Calu3 (cell line): Measurements from ENCODE around the gene TMEM178B. TPM values are rescaled to one million over a fixed set of nuclear protein-coding genes. Genes with fewer than 3 reads are reported as not detected.

Experiments
- BruUV-seq: library from RNA; stranded (reverse); fragments of 400-500 nt; replicated peaks from 2 replicates; lab custom pipeline; 2021; lab: Mats Ljungman, UMichigan
- CTCF ChIA-PET: fragments of 300-600 bp; sonication (Branson Sonifier 250); formaldehyde crosslinking; loops from one replicate; lab custom pipeline; 2022; ENCODE audit warnings: antibody characterized with exemption; lab: Charles Lee
- DNase-seq: peaks from one replicate; pipeline ENCODE4 v3.0.0; 2022
- H3K27ac Mint-ChIP-seq: one replicate; pipeline ENCODE4 v1.8.0; 2022; ENCODE audit warnings: mixed read lengths; ENCODE audit not compliant: unreplicated experiment
- H3K27me3 Mint-ChIP-seq: one replicate; pipeline ENCODE4 v1.8.0; 2022; ENCODE audit warnings: mixed read lengths; ENCODE audit not compliant: unreplicated experiment
- H3K36me3 Mint-ChIP-seq: one replicate; pipeline ENCODE4 v1.8.0; 2022; ENCODE audit warnings: mild to moderate bottlenecking, moderate library complexity, mixed read lengths; ENCODE audit not compliant: insufficient read depth, unreplicated experiment
- H3K4me1 Mint-ChIP-seq: one replicate; pipeline ENCODE4 v1.8.0; 2022; ENCODE audit warnings: mild to moderate bottlenecking, low read depth, mixed read lengths; ENCODE audit not compliant: unreplicated experiment
- H3K4me3 Mint-ChIP-seq: one replicate; pipeline ENCODE4 v1.8.0; 2022; ENCODE audit warnings: mild to moderate bottlenecking, low read depth, moderate library complexity, mixed read lengths; ENCODE audit not compliant: unreplicated experiment
- H3K9me3 Mint-ChIP-seq: one replicate; pipeline ENCODE4 v1.8.0; 2022; ENCODE audit warnings: low read depth, mixed read lengths; ENCODE audit not compliant: unreplicated experiment
- intact Hi-C: fragments of 100-400 bp; cut with micrococcal nuclease; formaldehyde crosslinking; loops from one replicate; pipeline ENCODE4 v1.10.0; 2022; ENCODE audit not compliant: unreplicated experiment
- total RNA-seq: library from RNA; stranded (reverse); gene quantifications from 2 replicates; pipeline ENCODE4 v1.2.3, GENCODE V29; 2022
- TF ChIP-seq, protein P1 (sequence below): fragments of 200-600 bp; IDR thresholded peaks from one replicate; pipeline ENCODE4 v1.8.0; 2022; ENCODE audit warnings: antibody characterized with exemption; ENCODE audit not compliant: unreplicated experiment

The TMEM178B gene
- total RNA-seq, 1 experiment from 2014 or later = 1.5 TPM

DNA sequence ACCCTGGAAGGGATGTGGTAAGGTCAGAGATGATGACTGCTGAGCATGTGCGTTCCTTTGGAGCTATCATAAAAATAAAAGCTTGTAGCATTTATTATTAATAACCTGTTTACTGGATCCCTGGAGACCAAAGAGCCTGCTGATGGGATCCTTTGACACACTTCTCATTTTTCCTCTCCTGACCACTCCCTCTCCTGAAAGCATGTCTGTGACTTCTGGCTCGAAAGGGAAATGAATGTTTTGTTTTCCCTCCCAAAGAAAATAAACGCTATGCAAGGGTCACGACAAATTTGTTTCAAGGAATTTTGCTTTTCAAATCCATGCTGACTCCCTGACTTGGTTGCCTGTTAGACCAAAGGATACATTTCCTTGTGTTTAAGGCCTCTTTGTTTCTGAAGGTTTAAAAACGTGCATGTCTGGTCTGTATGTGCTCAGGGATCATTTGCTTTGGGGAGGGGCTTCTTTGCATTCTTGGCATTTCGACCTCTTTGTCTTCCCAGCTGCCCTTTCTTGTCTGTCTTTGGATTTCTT lies 292.3 kb downstream of the TMEM178B start:
- BruUV-seq = no TSS peak
- CTCF ChIA-PET = no interaction called here
- no peak overlapping the region for H3K4me3 Mint-ChIP-seq
- TF ChIP-seq, protein P1, sequence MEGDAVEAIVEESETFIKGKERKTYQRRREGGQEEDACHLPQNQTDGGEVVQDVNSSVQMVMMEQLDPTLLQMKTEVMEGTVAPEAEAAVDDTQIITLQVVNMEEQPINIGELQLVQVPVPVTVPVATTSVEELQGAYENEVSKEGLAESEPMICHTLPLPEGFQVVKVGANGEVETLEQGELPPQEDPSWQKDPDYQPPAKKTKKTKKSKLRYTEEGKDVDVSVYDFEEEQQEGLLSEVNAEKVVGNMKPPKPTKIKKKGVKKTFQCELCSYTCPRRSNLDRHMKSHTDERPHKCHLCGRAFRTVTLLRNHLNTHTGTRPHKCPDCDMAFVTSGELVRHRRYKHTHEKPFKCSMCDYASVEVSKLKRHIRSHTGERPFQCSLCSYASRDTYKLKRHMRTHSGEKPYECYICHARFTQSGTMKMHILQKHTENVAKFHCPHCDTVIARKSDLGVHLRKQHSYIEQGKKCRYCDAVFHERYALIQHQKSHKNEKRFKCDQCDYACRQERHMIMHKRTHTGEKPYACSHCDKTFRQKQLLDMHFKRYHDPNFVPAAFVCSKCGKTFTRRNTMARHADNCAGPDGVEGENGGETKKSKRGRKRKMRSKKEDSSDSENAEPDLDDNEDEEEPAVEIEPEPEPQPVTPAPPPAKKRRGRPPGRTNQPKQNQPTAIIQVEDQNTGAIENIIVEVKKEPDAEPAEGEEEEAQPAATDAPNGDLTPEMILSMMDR = no peak
- peaks cover 5% of the 10 kb centered on the region for H3K9me3 Mint-ChIP-seq
- H3K4me1 Mint-ChIP-seq = no peaks in the 10 kb centered on the region
- H3K27ac Mint-ChIP-seq = no peak overlapping the region
- intact Hi-C loops = no loop called here
- no peaks in the 10 kb centered on the region for H3K27me3 Mint-ChIP-seq
- no peaks in the 10 kb centered on the region for H3K36me3 Mint-ChIP-seq
- DNase-seq = no peak

DNA sequence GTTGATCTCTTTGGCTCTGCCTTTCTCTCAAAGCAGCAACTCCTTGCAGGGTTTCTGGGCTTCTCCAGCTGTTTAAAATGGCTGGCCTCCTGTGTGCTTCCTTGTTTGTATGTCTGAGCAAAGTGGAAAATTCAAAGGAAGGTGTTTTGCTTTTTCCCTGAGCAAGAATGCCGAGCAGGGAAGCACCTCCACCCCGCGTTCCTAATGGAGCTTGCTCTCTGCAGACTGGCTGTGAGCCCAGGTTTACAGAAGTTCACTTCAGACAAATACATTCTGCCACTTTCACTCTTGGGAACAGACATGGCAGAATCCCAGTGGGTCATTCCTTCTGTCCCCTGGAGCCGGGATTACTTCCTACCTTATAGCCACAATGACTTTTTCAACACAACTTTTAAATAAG lies 295.6 kb downstream of the TMEM178B start:
- H3K4me3 Mint-ChIP-seq = no peak overlapping the region
- no peaks in the 10 kb centered on the region for H3K27me3 Mint-ChIP-seq
- CTCF ChIA-PET = interaction anchor here (0.7 kb wide), 1 partner anchor 90 kb away, joined by 3 read pairs; no protein-coding TSS in a partner anchor
- no TSS peak for BruUV-seq
- no peaks in the 10 kb centered on the region for H3K4me1 Mint-ChIP-seq
- no peak overlapping the region for H3K27ac Mint-ChIP-seq
- no peaks in the 10 kb centered on the region for H3K36me3 Mint-ChIP-seq
- no peak for DNase-seq
- H3K9me3 Mint-ChIP-seq = peaks cover 8% of the 10 kb centered on the region
- TF ChIP-seq, protein P1 = no peak
- intact Hi-C loops = no loop called here

DNA sequence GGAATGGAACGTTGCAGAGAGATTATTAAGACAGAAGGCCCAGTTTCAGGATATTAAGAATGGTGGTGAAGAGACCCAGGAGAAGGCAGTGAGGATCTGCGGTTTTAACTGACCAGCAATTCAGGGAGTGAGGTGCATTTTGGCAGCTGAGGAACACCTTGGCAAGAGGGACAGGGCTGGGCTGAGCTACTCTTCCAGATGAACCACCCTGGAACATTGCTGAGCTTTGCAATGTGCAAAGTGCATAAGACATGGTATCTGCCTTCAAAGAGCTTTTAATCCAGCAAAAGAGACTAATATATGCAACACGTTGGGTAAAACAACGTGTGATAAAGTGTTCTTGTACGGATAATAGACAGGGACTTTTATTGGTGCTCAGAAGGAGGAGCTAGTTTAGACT lies 296.3 kb downstream of the TMEM178B start:
- DNase-seq = no peak
- no TSS peak for BruUV-seq
- Mint-ChIP-seq H3K4me1 (no peaks in the 10 kb centered on the region), H3K4me3 (no peak overlapping the region), H3K36me3 (no peaks in the 10 kb centered on the region), H3K27ac (no peak overlapping the region), H3K27me3 (no peaks in the 10 kb centered on the region), H3K9me3 (peaks cover 13% of the 10 kb centered on the region)
- intact Hi-C loops = no loop called here
- TF ChIP-seq, protein P1 = no peak
- CTCF ChIA-PET = no interaction called here

DNA sequence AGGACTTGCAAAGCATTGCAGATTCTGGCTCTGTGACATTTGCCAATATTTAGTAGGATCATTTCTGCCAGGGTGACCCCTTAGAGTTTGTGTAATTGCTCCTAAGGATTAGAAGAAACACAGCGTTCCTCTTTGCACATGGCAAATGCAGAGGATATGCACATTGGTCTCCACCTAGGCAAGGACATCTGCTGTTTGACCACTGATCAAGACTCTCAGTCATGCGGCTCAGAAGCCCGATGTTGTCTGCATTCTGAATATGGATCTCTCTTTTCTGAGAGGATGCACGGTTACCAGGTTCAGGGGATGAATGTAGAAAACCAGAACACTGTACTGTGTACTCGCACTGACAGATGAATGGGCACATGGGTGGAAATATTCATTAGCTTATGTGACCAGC lies 296.8 kb downstream of the TMEM178B start:
- DNase-seq = no peak
- TF ChIP-seq, protein P1 = no peak
- Mint-ChIP-seq H3K36me3 (no peaks in the 10 kb centered on the region), H3K27ac (no peak overlapping the region), H3K4me1 (no peaks in the 10 kb centered on the region), H3K9me3 (peaks cover 11% of the 10 kb centered on the region), H3K4me3 (no peak overlapping the region), H3K27me3 (no peaks in the 10 kb centered on the region)
- intact Hi-C loops = no loop called here
- CTCF ChIA-PET = no interaction called here
- BruUV-seq = no TSS peak
